WTC11 (cell line): ENCODE results near the gene MARCHF10.

Source experiments
- GABPB1 ChIP-seq: sonication (generic); formaldehyde crosslinking; IDR thresholded peaks from 2 replicates; pipeline ENCODE4 v1.8.1; 2023; ENCODE audit warnings: mild to moderate bottlenecking, missing genetic modification reagents
- JUN ChIP-seq: sonication (generic); formaldehyde crosslinking; IDR thresholded peaks from 2 replicates; pipeline ENCODE4 v1.8.0; 2023; ENCODE audit warnings: mild to moderate bottlenecking, missing genetic modification reagents
- NR1H2 ChIP-seq: sonication (generic); formaldehyde crosslinking; IDR thresholded peaks from 2 replicates; pipeline ENCODE4 v1.9.0; 2021; ENCODE audit warnings: mild to moderate bottlenecking, moderate library complexity, missing genetic modification reagents
- SP1 ChIP-seq: sonication (generic); formaldehyde crosslinking; conservative IDR thresholded peaks from 2 replicates; pipeline ENCODE4 v1.8.1; 2022; ENCODE audit warnings: missing genetic modification reagents
- TEAD1 ChIP-seq: sonication (generic); formaldehyde crosslinking; IDR thresholded peaks from 2 replicates; pipeline ENCODE4 v1.8.0; 2022; ENCODE audit warnings: mild to moderate bottlenecking, missing genetic modification reagents
- TF ChIP-seq, protein P1 (sequence below): sonication (generic); formaldehyde crosslinking; IDR thresholded peaks from 2 replicates; pipeline ENCODE4 v1.8.0; 2022; ENCODE audit warnings: mild to moderate bottlenecking, missing genetic modification reagents
- TF ChIP-seq, protein P2 (sequence below): fragments of 200-600 bp; IDR thresholded peaks from 2 replicates; pipeline ENCODE4 v1.8.0; 2022; ENCODE audit warnings: antibody characterized with exemption
- TF ChIP-seq, protein P3 (sequence below): sonication (generic); formaldehyde crosslinking; IDR thresholded peaks from 2 replicates; pipeline ENCODE4 v1.8.0; 2022; ENCODE audit warnings: mild to moderate bottlenecking, missing genetic modification reagents
- TF ChIP-seq, protein P4 (sequence below): sonication (generic); formaldehyde crosslinking; IDR thresholded peaks from 2 replicates; pipeline ENCODE4 v1.8.1; 2023; ENCODE audit warnings: mild to moderate bottlenecking, missing genetic modification reagents, moderate library complexity
- TF ChIP-seq, protein P5 (sequence below): sonication (generic); formaldehyde crosslinking; IDR thresholded peaks from 2 replicates; pipeline ENCODE4 v1.8.0; 2022; ENCODE audit warnings: missing genetic modification reagents

DNA sequence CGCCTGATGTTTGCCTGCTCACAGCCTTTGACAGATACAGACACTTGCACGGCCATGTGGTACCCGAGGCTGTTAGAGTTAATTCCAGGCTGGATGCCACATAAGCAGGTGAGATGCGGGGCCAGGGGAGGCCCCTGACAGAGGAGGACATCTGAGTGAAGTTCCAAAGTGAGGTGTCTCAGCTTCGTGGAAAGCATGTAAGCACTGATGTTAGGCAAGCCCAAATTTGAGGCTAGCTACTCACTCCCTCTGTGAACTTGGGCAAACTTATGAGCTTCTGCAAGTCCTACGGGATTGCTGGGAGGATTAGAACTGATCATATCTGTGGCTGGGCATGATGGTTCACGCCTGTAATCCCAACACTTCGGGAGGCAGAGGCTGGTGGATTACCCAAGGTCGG is 39.3 kb upstream of the MARCHF10 start:
- no peak for TF ChIP-seq SP1 (CRISPR knock-in tag)
- TF ChIP-seq, protein P1, sequence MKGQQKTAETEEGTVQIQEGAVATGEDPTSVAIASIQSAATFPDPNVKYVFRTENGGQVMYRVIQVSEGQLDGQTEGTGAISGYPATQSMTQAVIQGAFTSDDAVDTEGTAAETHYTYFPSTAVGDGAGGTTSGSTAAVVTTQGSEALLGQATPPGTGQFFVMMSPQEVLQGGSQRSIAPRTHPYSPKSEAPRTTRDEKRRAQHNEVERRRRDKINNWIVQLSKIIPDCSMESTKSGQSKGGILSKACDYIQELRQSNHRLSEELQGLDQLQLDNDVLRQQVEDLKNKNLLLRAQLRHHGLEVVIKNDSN = no peak
- TF ChIP-seq JUN (CRISPR knock-in tag) = no peak
- TF ChIP-seq, protein P2, sequence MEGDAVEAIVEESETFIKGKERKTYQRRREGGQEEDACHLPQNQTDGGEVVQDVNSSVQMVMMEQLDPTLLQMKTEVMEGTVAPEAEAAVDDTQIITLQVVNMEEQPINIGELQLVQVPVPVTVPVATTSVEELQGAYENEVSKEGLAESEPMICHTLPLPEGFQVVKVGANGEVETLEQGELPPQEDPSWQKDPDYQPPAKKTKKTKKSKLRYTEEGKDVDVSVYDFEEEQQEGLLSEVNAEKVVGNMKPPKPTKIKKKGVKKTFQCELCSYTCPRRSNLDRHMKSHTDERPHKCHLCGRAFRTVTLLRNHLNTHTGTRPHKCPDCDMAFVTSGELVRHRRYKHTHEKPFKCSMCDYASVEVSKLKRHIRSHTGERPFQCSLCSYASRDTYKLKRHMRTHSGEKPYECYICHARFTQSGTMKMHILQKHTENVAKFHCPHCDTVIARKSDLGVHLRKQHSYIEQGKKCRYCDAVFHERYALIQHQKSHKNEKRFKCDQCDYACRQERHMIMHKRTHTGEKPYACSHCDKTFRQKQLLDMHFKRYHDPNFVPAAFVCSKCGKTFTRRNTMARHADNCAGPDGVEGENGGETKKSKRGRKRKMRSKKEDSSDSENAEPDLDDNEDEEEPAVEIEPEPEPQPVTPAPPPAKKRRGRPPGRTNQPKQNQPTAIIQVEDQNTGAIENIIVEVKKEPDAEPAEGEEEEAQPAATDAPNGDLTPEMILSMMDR = no peak
- TF ChIP-seq, protein P3, sequence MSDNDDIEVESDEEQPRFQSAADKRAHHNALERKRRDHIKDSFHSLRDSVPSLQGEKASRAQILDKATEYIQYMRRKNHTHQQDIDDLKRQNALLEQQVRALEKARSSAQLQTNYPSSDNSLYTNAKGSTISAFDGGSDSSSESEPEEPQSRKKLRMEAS (CRISPR knock-in tag) = no peak
- TF ChIP-seq GABPB1 (CRISPR knock-in tag) = no peak
- TF ChIP-seq, protein P4, sequence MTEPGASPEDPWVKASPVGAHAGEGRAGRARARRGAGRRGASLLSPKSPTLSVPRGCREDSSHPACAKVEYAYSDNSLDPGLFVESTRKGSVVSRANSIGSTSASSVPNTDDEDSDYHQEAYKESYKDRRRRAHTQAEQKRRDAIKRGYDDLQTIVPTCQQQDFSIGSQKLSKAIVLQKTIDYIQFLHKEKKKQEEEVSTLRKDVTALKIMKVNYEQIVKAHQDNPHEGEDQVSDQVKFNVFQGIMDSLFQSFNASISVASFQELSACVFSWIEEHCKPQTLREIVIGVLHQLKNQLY (CRISPR knock-in tag) = no peak
- TF ChIP-seq NR1H2 (CRISPR knock-in tag) = no peak
- TF ChIP-seq, protein P5, sequence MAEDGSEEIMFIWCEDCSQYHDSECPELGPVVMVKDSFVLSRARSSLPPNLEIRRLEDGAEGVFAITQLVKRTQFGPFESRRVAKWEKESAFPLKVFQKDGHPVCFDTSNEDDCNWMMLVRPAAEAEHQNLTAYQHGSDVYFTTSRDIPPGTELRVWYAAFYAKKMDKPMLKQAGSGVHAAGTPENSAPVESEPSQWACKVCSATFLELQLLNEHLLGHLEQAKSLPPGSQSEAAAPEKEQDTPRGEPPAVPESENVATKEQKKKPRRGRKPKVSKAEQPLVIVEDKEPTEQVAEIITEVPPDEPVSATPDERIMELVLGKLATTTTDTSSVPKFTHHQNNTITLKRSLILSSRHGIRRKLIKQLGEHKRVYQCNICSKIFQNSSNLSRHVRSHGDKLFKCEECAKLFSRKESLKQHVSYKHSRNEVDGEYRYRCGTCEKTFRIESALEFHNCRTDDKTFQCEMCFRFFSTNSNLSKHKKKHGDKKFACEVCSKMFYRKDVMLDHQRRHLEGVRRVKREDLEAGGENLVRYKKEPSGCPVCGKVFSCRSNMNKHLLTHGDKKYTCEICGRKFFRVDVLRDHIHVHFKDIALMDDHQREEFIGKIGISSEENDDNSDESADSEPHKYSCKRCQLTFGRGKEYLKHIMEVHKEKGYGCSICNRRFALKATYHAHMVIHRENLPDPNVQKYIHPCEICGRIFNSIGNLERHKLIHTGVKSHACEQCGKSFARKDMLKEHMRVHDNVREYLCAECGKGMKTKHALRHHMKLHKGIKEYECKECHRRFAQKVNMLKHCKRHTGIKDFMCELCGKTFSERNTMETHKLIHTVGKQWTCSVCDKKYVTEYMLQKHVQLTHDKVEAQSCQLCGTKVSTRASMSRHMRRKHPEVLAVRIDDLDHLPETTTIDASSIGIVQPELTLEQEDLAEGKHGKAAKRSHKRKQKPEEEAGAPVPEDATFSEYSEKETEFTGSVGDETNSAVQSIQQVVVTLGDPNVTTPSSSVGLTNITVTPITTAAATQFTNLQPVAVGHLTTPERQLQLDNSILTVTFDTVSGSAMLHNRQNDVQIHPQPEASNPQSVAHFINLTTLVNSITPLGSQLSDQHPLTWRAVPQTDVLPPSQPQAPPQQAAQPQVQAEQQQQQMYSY (CRISPR knock-in tag) = no peak
- no peak for TF ChIP-seq TEAD1 (CRISPR knock-in tag)
